HG03342 (cell line): ENCODE results near the gene ZNF566.

Experiments used
- ATAC-seq: cut with Tn5 transposase; IDR thresholded peaks from one replicate; pipeline ENCODE4 v1.9.1; 2021; ENCODE audit warnings: mild to moderate bottlenecking, moderate library complexity; ENCODE audit not compliant: unreplicated experiment

Gene ZNF566

DNA sequence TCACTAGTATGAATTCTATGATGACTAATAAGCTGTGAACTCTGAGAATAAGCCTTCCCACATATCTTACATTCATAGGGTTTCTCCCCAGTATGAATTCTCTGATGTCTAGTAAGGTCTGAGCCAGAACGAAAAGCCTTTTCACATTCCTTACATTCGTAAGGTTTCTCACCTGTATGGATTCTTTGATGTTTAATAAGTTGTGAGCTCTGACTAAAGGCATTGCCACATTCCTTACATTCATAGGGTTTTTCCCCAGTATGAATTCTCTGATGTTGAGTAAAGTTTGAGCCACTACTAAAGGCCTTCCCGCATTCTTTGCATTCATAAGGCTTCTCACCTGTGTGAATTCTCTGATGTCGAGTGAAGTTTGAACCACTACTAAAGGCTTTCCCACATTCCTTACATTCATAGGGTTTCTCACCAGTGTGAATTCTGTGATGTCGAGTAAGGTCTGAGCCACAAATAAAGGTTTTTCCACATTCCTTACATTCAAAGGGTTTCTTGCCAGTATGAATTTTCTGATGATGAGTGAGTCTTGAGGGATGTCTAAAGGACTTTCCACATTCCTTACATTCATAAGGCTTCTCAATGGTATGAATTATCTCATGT, 40.2 kb downstream of the ZNF566 start:
- ATAC-seq: no peak

DNA sequence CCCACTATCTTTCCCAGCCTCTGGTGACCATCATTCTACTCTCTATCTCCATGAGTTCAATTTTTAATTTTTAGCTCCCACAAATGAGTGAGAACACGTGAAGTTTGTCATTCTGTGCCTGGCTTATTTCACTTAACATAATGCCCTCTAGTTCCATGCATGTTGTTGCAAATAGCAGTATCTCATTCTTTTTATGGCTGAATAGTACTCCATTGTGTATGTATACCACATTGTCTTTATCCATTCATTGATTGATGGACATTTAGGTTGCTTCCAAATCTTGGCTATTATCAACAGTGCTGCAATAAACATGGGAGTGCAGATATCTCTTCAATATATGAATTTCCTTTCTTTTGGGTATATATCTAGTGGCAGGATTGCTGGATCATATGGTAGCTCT, 48.0 kb downstream of the ZNF566 start:
- no peak for ATAC-seq

DNA sequence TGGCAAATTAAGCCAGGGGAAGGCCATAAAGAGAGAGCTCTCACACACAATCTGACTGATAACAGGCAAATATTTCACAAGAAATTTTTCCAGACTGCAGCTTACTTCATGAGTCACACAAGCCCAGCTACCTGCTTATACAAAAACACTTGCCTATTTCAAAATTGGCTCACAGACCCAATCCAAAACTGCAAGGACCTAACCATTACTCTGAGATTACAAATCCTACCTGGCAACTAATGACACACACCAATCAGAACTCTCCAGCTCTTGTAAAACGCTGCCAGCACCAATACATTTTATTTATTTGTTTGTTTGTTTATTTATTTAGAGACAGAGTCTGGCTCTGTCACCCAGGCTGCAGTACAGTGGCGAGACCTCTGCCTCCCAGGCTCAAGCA, 52.8 kb downstream of the ZNF566 start:
- no peak for ATAC-seq

DNA sequence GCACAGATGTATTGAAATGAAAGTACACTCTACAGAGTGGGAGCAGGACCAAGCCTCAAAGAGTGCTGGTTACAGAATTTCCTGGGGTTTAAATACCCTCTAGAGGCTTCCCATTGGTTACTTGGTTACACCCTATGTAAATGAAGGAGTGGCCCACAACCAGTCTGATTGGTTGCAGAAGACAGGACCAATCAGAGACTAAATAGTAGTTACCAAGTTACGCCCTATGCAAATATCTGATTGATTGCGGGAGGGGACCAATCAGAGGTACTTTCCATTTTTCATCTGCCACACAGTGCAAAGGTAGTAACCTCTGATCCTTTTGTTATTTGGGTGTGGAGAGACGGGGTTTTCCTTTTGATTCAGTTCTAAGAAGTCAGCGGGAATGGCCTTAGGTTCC, 65.4 kb downstream of the ZNF566 start:
- no peak for ATAC-seq

DNA sequence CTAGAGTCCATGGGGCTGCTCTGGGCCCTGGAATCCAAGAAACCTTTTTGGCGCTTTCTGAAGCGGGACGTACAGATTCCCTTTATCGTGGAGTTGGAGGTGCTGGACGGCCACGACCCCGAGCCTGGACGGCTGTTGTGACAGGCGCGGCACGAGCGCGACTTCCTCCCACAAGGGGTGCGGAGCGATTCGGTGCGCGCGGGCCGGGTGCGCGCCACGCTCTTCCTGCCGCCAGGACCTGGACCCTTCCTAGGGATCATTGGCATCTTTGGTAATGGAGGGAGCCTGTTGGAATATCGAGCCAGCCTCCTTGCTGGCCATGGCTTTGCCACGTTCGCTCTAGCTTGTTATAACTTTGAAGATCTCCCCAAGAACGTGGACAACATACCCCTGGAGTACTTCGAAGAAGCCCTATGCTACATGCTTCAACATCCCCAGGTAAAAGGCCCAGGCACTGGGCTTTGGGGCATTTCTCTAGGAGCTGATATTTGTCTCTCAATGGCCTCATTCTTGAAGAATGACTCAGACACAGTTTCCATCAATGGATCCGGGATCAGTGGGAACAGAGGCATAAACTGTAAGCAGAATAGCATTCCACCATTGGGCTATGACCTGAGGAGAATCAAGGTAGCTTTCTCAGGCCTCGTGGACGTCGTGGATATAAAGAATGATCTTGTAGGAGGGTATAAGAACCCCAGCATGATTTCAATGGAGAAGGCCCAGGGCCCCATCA, 67.4 kb downstream of the ZNF566 start:
- no peak for ATAC-seq

DNA sequence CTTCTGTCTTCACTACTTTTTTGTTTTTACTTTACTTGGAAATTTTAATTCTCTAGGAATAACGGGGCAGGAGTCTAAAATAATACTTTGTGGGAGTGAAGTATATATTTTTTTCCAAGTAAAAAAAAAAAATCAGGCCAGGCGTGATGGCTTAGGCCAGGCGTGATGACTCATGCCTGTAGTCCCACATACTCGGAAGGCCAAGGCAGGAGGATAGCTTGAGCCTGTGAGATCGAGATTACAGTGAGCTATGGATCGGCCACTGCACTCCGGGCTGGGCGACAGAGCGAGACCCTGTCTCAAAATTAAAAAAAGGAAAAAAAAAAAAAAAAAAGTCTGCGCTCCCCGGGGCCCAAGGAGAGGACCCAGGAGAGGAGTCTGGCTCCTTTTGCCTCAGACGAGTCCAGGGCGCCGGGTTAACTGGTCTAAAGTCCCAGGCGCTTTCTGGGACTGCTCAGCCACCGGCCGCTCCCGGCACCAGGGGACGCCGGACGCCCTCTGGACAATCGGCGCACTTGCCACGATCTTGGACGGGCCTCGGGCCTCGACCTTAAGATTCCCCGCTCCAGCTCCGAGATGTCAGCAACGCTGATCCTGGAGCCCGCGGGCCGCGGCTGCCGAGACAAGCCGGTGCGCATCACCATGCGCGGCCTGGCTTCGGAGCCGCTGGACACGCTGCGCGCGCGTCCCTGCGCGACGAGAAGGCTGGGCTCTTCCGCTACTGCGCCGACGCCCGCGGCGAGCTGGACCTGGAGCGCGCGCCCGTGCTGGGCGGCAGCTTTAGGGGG, 68.2 kb downstream of the ZNF566 start:
- ATAC-seq: no peak

DNA sequence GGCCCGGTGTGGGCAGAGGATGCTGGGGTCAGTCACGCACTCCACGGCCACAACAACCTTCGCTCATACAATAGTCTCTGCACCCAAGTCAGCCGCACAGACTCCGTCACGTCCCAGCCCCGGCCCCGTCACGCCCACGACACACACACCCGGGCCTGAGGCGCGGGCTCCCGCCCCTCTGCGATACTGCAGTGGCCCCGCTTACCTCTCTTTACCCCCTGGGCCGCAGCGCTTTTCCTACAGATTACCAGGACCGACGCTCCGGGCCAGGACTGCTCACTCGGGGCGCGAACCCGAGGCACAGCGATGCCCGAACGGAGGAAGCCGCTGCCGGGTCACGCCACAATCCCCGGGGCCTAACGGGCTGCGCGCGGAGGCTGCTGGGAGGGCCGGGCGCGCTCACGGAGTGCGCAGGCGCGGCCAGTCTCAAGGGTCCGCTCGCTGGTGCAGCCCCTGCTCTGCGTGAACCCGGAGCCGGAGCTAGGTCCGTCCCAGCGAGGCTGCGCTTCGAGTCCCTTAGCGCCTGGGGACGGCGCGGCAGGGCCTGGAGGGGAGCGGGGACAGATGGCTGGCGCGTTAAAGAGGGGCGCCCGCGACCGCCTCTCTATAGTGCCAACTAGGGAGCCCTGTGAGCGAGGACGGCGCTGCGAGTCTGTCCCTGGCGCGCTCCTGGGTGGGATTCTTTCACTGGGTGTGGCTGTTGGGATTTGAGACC, 70.9 kb downstream of the ZNF566 start, which contains the start of gene ZFP82:
Gene ZFP82, minus strand, starts transcription at position 358 of the 715 bp plus-strand sequence. CDS start 8,855 bp downstream, outside the sequence.
- ATAC-seq: peak; percentile 76

DNA sequence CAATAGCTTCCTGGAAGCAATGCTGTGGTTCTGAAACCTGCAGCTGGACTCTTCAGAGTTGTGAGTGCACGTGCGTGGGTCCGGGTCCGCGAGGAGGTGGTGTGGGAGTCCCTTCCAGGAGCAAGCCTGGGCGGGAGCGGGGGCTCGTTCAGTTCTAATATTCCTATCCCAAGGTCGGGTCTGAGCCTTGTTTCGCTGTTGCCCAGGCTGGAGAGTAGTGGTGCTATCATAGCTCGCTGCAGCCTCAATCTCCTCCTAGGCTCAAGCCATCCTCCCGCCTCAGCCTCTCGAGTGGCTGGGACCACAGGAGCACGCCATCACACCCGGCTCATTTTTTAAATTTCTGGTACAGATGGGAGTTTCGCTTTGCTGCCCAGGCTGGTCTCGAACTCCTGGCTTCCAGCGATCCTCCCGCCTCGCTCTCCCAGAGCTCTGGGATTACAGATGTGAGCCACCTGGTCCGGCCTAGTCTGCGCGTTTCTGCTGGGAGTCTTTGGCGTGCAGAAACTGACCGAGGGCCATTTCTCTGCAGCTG, 71.5 kb downstream of the ZNF566 start:
- ATAC-seq: no peak

DNA sequence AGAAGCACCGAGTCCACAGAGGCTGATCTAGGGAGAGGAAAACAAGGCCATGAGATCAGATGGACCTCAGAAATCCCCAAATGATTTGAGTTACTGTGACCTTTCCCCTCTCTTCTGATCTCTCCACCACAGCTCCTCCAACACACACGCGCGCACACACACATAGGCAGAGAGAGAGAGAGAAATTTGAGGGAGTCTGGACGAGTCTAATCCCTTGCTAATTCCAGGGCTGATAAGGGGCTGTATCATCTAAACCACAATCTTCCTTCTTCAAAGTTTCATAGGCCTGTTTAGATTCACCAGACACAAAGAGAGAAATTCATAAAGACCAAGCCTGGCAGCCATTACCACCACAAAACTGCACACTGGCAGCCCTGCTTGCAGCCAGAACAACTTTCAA, 79.5 kb downstream of the ZNF566 start:
- ATAC-seq: no peak

DNA sequence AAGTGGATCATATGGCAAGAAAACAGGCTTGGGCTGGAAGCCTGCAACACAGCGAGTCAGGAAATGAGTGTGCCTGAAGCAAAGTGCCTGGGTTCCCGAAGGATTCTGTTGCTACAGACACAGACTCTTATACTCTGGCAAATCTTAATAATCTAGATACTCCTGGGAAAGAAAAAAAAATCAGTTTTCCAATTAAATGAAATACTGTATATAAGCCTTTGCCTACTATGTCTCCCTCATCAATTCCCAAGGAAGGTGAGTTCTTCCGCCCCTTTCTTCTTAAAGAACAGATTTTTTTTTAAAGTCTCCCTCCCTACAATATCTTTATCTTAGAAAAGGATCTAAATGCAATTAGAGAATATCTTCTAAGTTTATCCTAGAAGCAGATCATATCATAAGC, 81.3 kb downstream of the ZNF566 start:
- no peak for ATAC-seq

DNA sequence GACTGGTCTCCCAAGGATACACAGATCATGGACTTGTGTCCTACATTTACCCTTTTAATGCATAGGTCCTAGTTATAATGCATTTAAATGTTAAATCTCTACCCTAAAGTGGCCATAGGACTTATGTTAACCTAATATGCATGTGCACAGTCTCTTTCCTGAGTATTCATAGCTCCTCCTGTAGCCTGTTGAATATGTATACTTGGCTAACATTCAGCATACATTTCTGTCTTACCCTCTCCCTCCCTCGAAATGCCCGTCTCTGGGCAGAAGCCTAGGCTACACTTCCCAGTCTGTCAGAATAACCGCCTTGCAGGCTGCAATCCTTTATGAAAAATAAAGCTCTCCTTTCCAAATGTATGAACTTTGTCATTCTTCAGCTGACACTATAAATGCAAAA, 84.9 kb downstream of the ZNF566 start:
- ATAC-seq: no peak

DNA sequence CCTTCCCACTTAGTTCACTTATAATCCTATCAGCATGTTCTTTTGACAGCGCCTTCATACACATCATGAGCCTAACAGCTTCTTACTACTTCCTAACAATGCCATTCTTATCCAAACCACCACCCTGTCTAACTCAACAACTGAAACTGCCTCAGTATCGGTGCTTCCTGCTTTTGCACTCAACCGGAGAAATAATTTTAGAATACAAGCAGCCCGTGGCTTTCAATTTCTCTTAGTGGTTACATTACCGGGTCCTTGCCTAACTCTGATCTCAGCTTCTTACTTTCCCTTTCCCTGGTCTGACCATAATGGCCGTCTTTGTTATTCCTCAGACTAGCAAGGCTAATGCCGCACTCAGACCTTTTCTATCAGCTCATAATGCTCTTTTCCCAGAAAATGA, 87.9 kb downstream of the ZNF566 start:
- ATAC-seq: no peak

DNA sequence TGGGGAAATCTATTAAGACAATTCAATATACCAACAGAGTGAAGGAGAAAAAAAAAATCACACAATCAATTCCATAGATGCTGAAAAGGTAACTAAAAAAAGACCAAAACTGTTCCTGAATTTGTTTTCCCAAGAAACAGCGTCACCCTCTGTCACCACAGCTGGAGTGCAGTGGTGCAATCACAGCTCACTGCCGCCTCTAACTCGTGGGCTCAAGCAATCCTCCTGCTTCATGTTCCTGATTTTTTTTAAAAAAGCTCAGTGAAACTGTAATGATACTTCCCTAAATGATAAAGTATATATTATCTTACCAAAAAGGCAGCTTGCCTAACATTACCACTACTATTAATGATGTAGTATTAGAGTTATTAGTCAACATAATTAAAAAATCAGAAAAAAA, 90.8 kb downstream of the ZNF566 start:
- no peak for ATAC-seq
